Spleen (tissue), 7 donors: Measurements from ENCODE around the gene AFAP1.

Experiments used
- CTCF ChIP-seq, 11 experiments: fragments of 200-600 bp in 7 of 11; fragments of 450-650 bp in 4 of 11; sonication (generic) in 4 of 11; IDR thresholded peaks in 8 of 11; conservative IDR thresholded peaks in 3 of 11; 1 replicate in 7 of 11; 2 replicates in 4 of 11; pipeline versions ENCODE4 v1.4.0 to v1.8.0; 2016 to 2021; ENCODE audit warnings: antibody characterized with exemption in 11 of 11, inconsistent platforms in 4 of 11, mild to moderate bottlenecking in 1 of 11
- POLR2A ChIP-seq, 3 donors: fragments of 450-650 bp; IDR thresholded peaks; one replicate each; pipeline ENCODE4 v1.5.1; 2017; ENCODE audit warnings: antibody characterized with exemption in 3 of 3, mild to moderate bottlenecking in 1 of 3
- POLR2AphosphoS5 ChIP-seq, 3 donors: sonication (generic); formaldehyde crosslinking; IDR thresholded peaks; one replicate each; pipeline ENCODE4 v1.5.1; 2017; ENCODE audit warnings: antibody characterized with exemption in 3 of 3
- donor health status: DM: no; HTN: no; CAD: no; lungs with moderate emphysema.
- donor health status: DM: no; HTN: no; CAD: no.
- donor health status: DM: no; HTN: no; CAD: no.

DNA sequence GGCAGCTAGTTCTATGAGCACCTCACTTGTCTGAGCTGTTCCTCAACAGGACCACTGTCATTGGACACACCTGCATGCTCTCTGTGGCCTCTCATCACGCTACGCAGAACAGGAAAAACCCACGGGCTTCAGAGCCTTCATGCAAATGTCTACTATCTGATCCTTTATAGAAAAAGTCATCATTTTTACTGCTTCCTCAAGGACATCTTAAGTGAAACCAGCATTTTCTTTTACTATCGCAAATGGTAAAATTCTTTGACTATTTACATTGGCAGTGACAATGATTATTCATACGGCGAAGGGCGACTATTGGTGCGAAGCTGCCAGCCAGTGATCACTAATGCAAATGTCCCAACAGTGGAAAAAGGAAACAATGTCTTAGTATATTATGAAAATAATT lies 147.0 kb downstream of the AFAP1 start:
- TF ChIP-seq POLR2AphosphoS5 (IDR thresholded peaks at IDR 0.05) (no peak), CTCF (IDR thresholded peaks at IDR 0.05 in 8 of 11, conservative IDR thresholded peaks at IDR 0.05 in 3 of 11) (no peak), POLR2A (IDR thresholded peaks at IDR 0.05) (no peak)
